GM23338 (cell line): ENCODE results near the gene OR10H1. TPM values are rescaled to one million over a fixed set of nuclear protein-coding genes. Genes with fewer than 3 reads are reported as not detected.

Experiments used
- ATAC-seq: fragments of 200-7000 bp; cut with Tn5 transposase; 3 replicates; pipeline ENCODE4 v1.9.1; 2020
- DNase-seq: peaks from one replicate; pipeline ENCODE4 v3.0.0-alpha.2; 2015; ENCODE audit warnings: low spot score
- H2AFZ ChIP-seq: fragments of 200-600 bp; sonication (generic); 2 replicates; pipeline ENCODE4 v1.8.0; 2016; ENCODE audit warnings: antibody characterized with exemption, mild to moderate bottlenecking, moderate library complexity
- H3F3A ChIP-seq: fragments of 200-600 bp; sonication (generic); replicated peaks from 2 replicates; pipeline ENCODE4 v1.8.0; 2017; ENCODE audit warnings: antibody characterized with exemption, mixed run types, low read depth
- H3K27ac ChIP-seq: fragments of 200-600 bp; sonication (generic); 2 replicates; pipeline ENCODE4 v1.6.1; 2016; ENCODE audit warnings: low read depth
- H3K27me3 ChIP-seq: fragments of 200-600 bp; sonication (generic); 2 replicates; pipeline ENCODE4 v1.8.0; 2016; ENCODE audit warnings: mild to moderate bottlenecking, mixed run types, moderate library complexity; ENCODE audit not compliant: insufficient read depth
- H3K36me3 ChIP-seq: fragments of 200-600 bp; sonication (generic); 2 replicates; pipeline ENCODE4 v1.8.0; 2016; ENCODE audit warnings: mild to moderate bottlenecking; ENCODE audit not compliant: insufficient read depth
- H3K4me1 ChIP-seq: fragments of 200-600 bp; sonication (generic); 2 replicates; pipeline ENCODE4 v1.8.0; 2016; ENCODE audit warnings: mild to moderate bottlenecking, moderate library complexity; ENCODE audit not compliant: insufficient read depth
- H3K4me2 ChIP-seq: fragments of 200-600 bp; sonication (generic); 2 replicates; pipeline ENCODE4 v1.7.1; 2017; ENCODE audit warnings: mixed run types
- H3K4me3 ChIP-seq: fragments of 200-600 bp; sonication (generic); 2 replicates; pipeline ENCODE4 v1.6.1; 2016; ENCODE audit warnings: mixed run types
- H3K79me2 ChIP-seq: fragments of 200-600 bp; sonication (generic); replicated peaks from 2 replicates; pipeline ENCODE4 v1.8.0; 2017; ENCODE audit warnings: mild to moderate bottlenecking; ENCODE audit not compliant: insufficient read depth
- H3K9me2 ChIP-seq: fragments of 200-600 bp; sonication (generic); 2 replicates; pipeline ENCODE4 v1.8.0; 2017; ENCODE audit not compliant: insufficient read depth
- H4K20me1 ChIP-seq: fragments of 200-600 bp; sonication (generic); replicated peaks from 2 replicates; pipeline ENCODE4 v1.8.0; 2017; ENCODE audit warnings: mild to moderate bottlenecking; ENCODE audit not compliant: insufficient read depth
- H3K27ac Mint-ChIP-seq: 2 replicates; pipeline ENCODE4 v1.8.0; 2020; ENCODE audit warnings: inconsistent platforms, mild to moderate bottlenecking, moderate library complexity, mixed read lengths
- H3K27me3 Mint-ChIP-seq: 3 replicates; pipeline ENCODE4 v1.8.0; 2022; ENCODE audit warnings: low read depth, mild to moderate bottlenecking, moderate library complexity, mixed read lengths, inconsistent platforms; ENCODE audit not compliant: insufficient read depth, poor library complexity
- H3K36me3 Mint-ChIP-seq: 3 replicates; pipeline ENCODE4 v1.8.0; 2021; ENCODE audit warnings: low read depth, mild to moderate bottlenecking, inconsistent platforms, moderate library complexity, mixed read lengths
- H3K4me1 Mint-ChIP-seq: 3 replicates; pipeline ENCODE4 v1.8.0; 2020; ENCODE audit warnings: mild to moderate bottlenecking, inconsistent platforms, mixed read lengths
- H3K4me3 Mint-ChIP-seq: 3 replicates; pipeline ENCODE4 v1.8.0; 2021; ENCODE audit warnings: moderate library complexity, mild to moderate bottlenecking, inconsistent platforms, mixed read lengths
- H3K9me3 Mint-ChIP-seq: 3 replicates; pipeline ENCODE4 v1.8.0; 2020; ENCODE audit warnings: moderate library complexity, mild to moderate bottlenecking, inconsistent platforms, mixed read lengths
- CREB1 ChIP-seq: fragments of 250-450 bp; sonication (Bioruptor Pico); IDR thresholded peaks from 2 replicates; pipeline ENCODE4 v1.5.0; 2020; ENCODE audit warnings: low read depth, mild to moderate bottlenecking, moderate library complexity
- ETS1 ChIP-seq: IDR thresholded peaks from 2 replicates; pipeline ENCODE4 v1.6.1; 2016; ENCODE audit warnings: antibody characterized with exemption
- EZH2 ChIP-seq: fragments of 200-600 bp; sonication (generic); IDR thresholded peaks from one replicate; pipeline ENCODE4 v1.8.0; 2017; ENCODE audit warnings: antibody characterized with exemption, mild to moderate bottlenecking, low read depth; ENCODE audit not compliant: unreplicated experiment
- JUNB ChIP-seq: IDR thresholded peaks from one replicate; pipeline ENCODE4 v1.6.1; 2016; ENCODE audit warnings: antibody characterized with exemption; ENCODE audit not compliant: unreplicated experiment
- NANOG ChIP-seq: IDR thresholded peaks from 2 replicates; pipeline ENCODE4 v1.6.1; 2016; ENCODE audit warnings: antibody characterized with exemption, borderline replicate concordance
- POLR2AphosphoS5 ChIP-seq: IDR thresholded peaks from 2 replicates; pipeline ENCODE4 v1.6.1; 2016; ENCODE audit warnings: antibody characterized with exemption, low read depth
- ZNF114 ChIP-seq: fragments of 250-450 bp; sonication (Bioruptor Pico); IDR thresholded peaks from 2 replicates; pipeline ENCODE4 v1.5.0; 2020; ENCODE audit warnings: mild to moderate bottlenecking, moderate library complexity
- ZNF462 ChIP-seq: fragments of 250-450 bp; sonication (Bioruptor Pico); IDR thresholded peaks from 2 replicates; pipeline ENCODE4 v1.5.0; 2020; ENCODE audit warnings: mild to moderate bottlenecking, moderate library complexity
- polyA plus RNA-seq: library from polyadenylated mRNA; unstranded; fragments of >200 nt; fragmentation: Nextera tagmentation; extraction: Ambion mirVana; gene quantifications from 2 replicates; pipeline ENCODE4 v1.2.1, GENCODE V29; 2016
- total RNA-seq: library from RNA; depleted of rRNA; stranded (reverse); fragments of >200 nt; shearing (Covaris generic); gene quantifications from 2 replicates; pipeline ENCODE4 v1.2.3, GENCODE V29; 2014
- TF ChIP-seq, protein P1 (sequence below), 2 experiments: fragments of 200-600 bp in 1 of 2; sonication (generic) in 1 of 2; conservative IDR thresholded peaks; 2 replicates each; pipeline versions ENCODE4 v1.5.1 to v1.6.1; 2016 to 2017; ENCODE audit warnings: antibody characterized with exemption in 2 of 2, low read depth in 2 of 2, mild to moderate bottlenecking in 2 of 2, moderate library complexity in 1 of 2

Gene OR10H1
- total and polyA plus RNA-seq, 2 experiments from 2014 or later, result not detected

DNA sequence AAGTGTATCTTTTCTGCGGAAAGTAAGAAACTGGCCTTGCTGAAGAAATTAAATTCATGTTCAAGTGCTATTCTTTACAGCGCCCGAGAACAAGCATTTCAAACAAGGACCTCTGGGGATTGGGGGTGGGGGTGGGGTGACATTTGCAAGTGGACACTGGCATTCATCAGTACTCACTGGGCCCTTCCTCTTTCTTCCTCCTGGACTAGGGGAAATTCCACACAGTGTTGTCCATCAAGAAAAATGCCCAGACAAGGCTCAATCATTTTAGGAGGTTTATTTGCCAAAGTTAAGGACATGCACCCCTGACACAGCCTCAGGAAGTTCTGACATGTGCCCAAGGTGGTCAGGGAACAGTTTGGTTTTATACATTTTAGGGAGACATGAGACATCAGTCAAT is 22.9 kb upstream of the OR10H1 start:
- no peak overlapping the region for H3K4me3 Mint-ChIP-seq
- no peak overlapping the region for H3K27ac ChIP-seq
- no peaks in the 10 kb centered on the region for H3F3A ChIP-seq
- H3K27me3 ChIP-seq, result no peaks in the 10 kb centered on the region
- H3K9me3 Mint-ChIP-seq, result peaks cover 61% of the 10 kb centered on the region
- no peak overlapping the region for H3K4me3 ChIP-seq
- no peak overlapping the region for H3K27ac Mint-ChIP-seq
- H3K79me2 ChIP-seq, result no peaks in the 10 kb centered on the region
- H3K27me3 Mint-ChIP-seq, result peaks cover 3% of the 10 kb centered on the region
- H3K36me3 ChIP-seq, result peaks cover 3% of the 10 kb centered on the region
- no peak for ATAC-seq
- DNase-seq, result no peak
- TF ChIP-seq CREB1 (CRISPR knock-in tag) (no peak), ZNF462 (CRISPR knock-in tag) (no peak), ZNF114 (CRISPR knock-in tag) (no peak), POLR2AphosphoS5 (no peak), ETS1 (no peak), JUNB (no peak), EZH2 (no peak), NANOG (no peak)
- TF ChIP-seq, protein P1, sequence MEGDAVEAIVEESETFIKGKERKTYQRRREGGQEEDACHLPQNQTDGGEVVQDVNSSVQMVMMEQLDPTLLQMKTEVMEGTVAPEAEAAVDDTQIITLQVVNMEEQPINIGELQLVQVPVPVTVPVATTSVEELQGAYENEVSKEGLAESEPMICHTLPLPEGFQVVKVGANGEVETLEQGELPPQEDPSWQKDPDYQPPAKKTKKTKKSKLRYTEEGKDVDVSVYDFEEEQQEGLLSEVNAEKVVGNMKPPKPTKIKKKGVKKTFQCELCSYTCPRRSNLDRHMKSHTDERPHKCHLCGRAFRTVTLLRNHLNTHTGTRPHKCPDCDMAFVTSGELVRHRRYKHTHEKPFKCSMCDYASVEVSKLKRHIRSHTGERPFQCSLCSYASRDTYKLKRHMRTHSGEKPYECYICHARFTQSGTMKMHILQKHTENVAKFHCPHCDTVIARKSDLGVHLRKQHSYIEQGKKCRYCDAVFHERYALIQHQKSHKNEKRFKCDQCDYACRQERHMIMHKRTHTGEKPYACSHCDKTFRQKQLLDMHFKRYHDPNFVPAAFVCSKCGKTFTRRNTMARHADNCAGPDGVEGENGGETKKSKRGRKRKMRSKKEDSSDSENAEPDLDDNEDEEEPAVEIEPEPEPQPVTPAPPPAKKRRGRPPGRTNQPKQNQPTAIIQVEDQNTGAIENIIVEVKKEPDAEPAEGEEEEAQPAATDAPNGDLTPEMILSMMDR (conservative IDR thresholded peaks at IDR 0.05; ENCODE audit: low read depth in 2 of 2), result no peak
- H3K9me2 ChIP-seq, result no peaks in the 10 kb centered on the region
- H2AFZ ChIP-seq, result no peak overlapping the region
- peaks cover 24% of the 10 kb centered on the region for H3K36me3 Mint-ChIP-seq
- H3K4me1 ChIP-seq, result no peaks in the 10 kb centered on the region
- no peak overlapping the region for H3K4me2 ChIP-seq
- H3K4me1 Mint-ChIP-seq, result no peaks in the 10 kb centered on the region
- H4K20me1 ChIP-seq, result no peaks in the 10 kb centered on the region
